Hypothalamus (tissue), 51 donors: Measurements from ENCODE around the gene GPANK1.
A peak's percentile ranks its signal among the peaks of the same experiment; 100 is the strongest.

Experiments
- DNase-seq, 51 donors: peaks; one replicate each; lab custom pipeline; 2025; lab: John Stamatoyannopoulos, UW

Gene GPANK1

GRCh38 chr6:31691564-31692108, 26.8 kb upstream of the GPANK1 start:
- DNase-seq: no peak

GRCh38 chr6:31691078-31691463, 26.3 kb upstream of the GPANK1 start:
- no peak for DNase-seq

- no peak for DNase-seq
Observed at GRCh38 chr6:31690231-31691077, 25.7 kb upstream of the GPANK1 start.

GRCh38 chr6:31689249-31690110, 24.7 kb upstream of the GPANK1 start:
- no peak for DNase-seq

- DNase-seq: no peak
Observed at GRCh38 chr6:31687860-31688693, 23.3 kb upstream of the GPANK1 start.

- no peak for DNase-seq
Observed at GRCh38 chr6:31687321-31687720, 22.5 kb upstream of the GPANK1 start.

GRCh38 chr6:31686483-31686882, 21.7 kb upstream of the GPANK1 start:
- DNase-seq: no peak

- no peak for DNase-seq
Observed at GRCh38 chr6:31683591-31683990, 18.8 kb upstream of the GPANK1 start.

GRCh38 chr6:31681135-31681671, 16.4 kb upstream of the GPANK1 start:
- peak in 21 of 51 donors; percentile 4 to 69 (median 26) for DNase-seq

GRCh38 chr6:31680226-31681134, 15.7 kb upstream of the GPANK1 start, which contains the start of gene LY6G5C:
Gene LY6G5C, minus strand, starts transcription at chr6:31681067. Its CDS starts 694 bp downstream, at chr6:31680373.
- peak in 46 of 51 donors; percentile 4 to 83 (median 60) for DNase-seq

- DNase-seq: no peak
Observed at GRCh38 chr6:31677955-31678354, 13.2 kb upstream of the GPANK1 start.

- DNase-seq: no peak
Observed at GRCh38 chr6:31676904-31677303, 12.1 kb upstream of the GPANK1 start.

- no peak for DNase-seq
Observed at GRCh38 chr6:31676322-31676903, 11.6 kb upstream of the GPANK1 start.

GRCh38 chr6:31669676-31670075, 4.9 kb upstream of the GPANK1 start, which contains the start of gene LY6G5B:
Gene LY6G5B, plus strand, starts transcription at chr6:31669976. Its CDS starts 975 bp downstream, at chr6:31670951.
- DNase-seq: no peak

- peak in 1 of 51 donors; percentile 40 for DNase-seq
Observed at GRCh38 chr6:31666337-31666965, 1.7 kb upstream of the GPANK1 start.

GRCh38 chr6:31665501-31666336, 922 bp upstream of the GPANK1 start, which contains the start of gene CSNK2B:
Gene CSNK2B, plus strand, starts transcription at chr6:31666080. Its CDS starts 752 bp downstream, at chr6:31666832.
- peak in 50 of 51 donors; percentile 79 to 99 (median 98) for DNase-seq
